Chondrocyte (in vitro differentiated cells): ENCODE data around the gene JAK1. TPM values are rescaled to one million over a fixed set of nuclear protein-coding genes. Genes with fewer than 3 reads are reported as not detected.
"Not testable (repeated sequence)": the region's sequence is repeated elsewhere in the genome, so short reads cannot be mapped to it uniquely, and the experiment has no call there.

ENCODE experiments used
- DNase-seq: peaks from one replicate; pipeline ENCODE4 v3.0.0; 2021; ENCODE audit warnings: mixed read lengths, low spot score
- H3K27ac Mint-ChIP-seq: one replicate; pipeline ENCODE4 v1.8.0; 2021; ENCODE audit warnings: mild to moderate bottlenecking, moderate library complexity, mixed read lengths; ENCODE audit not compliant: unreplicated experiment
- H3K27me3 Mint-ChIP-seq: 2 replicates; pipeline ENCODE4 v1.8.0; 2021; ENCODE audit warnings: low read depth, mixed read lengths
- H3K36me3 Mint-ChIP-seq: 2 replicates; pipeline ENCODE4 v1.8.0; 2021; ENCODE audit warnings: low read depth, mixed read lengths
- H3K4me1 Mint-ChIP-seq: 2 replicates; pipeline ENCODE4 v1.8.0; 2021; ENCODE audit warnings: low read depth, mild to moderate bottlenecking, mixed read lengths
- H3K4me3 Mint-ChIP-seq: one replicate; pipeline ENCODE4 v1.8.0; 2021; ENCODE audit warnings: mild to moderate bottlenecking, moderate library complexity, mixed read lengths; ENCODE audit not compliant: unreplicated experiment
- H3K9me3 Mint-ChIP-seq: 2 replicates; pipeline ENCODE4 v1.8.0; 2021; ENCODE audit warnings: low read depth, mixed read lengths
- CTCF ChIP-seq: fragments of 200-600 bp; sonication (generic); IDR thresholded peaks from 2 replicates; pipeline ENCODE4 v1.5.0; 2021; ENCODE audit warnings: antibody characterized with exemption, mild to moderate bottlenecking, moderate library complexity
- total RNA-seq: library from RNA; stranded (reverse); gene quantifications from 3 replicates; pipeline ENCODE4 v1.2.1, GENCODE V29; 2021

The JAK1 gene
- total RNA-seq, 1 donor from 2014 or later, result 112 TPM

DNA sequence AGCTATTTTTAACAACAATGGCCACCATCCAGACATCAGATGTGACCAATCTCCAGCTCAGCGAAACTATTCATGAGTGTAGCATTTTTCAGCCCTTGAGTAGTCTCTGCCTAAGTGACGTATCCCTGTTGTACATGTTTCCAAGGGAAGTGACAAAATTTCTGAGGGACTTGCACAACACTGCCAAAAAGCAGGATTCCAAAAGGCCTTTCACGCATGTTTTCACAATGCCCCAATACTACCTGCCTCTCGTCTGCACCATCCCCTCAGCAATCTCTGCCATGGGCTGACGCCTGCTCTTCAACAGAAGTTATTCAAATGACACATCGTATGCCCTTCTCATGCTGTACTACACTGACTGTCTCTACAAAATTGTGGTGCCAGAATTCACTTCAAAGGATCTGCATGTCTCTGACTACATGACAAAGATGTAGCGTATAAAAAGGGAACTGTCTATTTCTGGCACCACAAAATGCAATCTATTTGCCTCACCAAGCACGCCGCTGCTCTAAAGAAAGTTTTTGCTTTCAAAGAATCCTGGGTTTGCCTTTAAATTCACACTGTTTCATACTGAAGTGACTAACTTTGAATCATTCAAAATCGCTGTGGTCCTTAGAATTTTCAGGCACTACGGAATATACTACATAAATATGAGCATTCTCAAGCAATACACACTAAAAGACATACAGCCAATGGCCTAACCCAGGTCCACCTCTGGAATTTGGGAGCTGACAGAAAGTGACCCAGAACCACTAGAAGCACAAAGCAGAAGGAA lies 32.9 kb downstream of the JAK1 start:
- H3K36me3 Mint-ChIP-seq, result no peaks in the 10 kb centered on the region
- H3K4me3 Mint-ChIP-seq, result peak overlapping the region; percentile 29
- peaks cover 46% of the 10 kb centered on the region for H3K4me1 Mint-ChIP-seq
- no peaks in the 10 kb centered on the region for H3K9me3 Mint-ChIP-seq
- H3K27ac Mint-ChIP-seq, result peak overlapping the region; percentile 98
- DNase-seq, result no peak
- no peak for TF ChIP-seq CTCF
- no peaks in the 10 kb centered on the region for H3K27me3 Mint-ChIP-seq

DNA sequence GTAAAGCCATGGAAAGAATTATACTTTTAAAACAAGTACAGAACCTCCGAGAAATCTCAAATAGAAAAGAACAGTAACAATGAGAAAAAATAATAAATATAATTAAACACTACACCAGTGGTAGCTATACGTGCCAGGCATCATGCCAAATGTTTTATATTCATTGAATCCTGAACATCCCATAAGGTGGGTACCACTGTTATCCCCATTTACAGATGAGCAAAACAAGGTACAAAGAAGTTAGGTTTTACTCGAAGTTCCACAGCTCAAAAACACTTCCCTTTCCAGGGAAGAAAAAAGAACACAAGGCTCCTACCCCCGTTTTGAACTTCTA lies 33.4 kb downstream of the JAK1 start:
- peak overlapping the region; percentile 98 for H3K27ac Mint-ChIP-seq
- no peaks in the 10 kb centered on the region for H3K27me3 Mint-ChIP-seq
- no peak for DNase-seq
- H3K9me3 Mint-ChIP-seq, result no peaks in the 10 kb centered on the region
- TF ChIP-seq CTCF, result no peak
- peaks cover 50% of the 10 kb centered on the region for H3K4me1 Mint-ChIP-seq
- peak overlapping the region; percentile 29 for H3K4me3 Mint-ChIP-seq
- H3K36me3 Mint-ChIP-seq, result no peaks in the 10 kb centered on the region

DNA sequence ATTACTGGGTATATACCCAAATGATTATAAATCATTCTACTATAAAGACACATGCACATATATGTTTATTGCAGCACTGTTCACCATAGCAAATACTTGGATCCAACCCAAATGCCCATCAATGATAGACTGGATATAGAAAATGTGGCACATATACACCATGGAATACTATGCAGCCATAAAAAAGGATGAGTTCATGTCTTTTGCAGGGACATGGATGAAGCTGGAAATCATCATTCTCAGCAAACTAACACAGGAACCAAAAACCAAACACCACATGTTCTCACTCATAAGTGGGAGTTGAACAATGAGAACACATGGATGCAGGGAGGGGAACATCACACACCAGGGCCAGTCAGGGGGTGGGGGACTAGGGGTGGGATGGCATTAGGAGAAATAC lies 35.7 kb downstream of the JAK1 start:
- H3K36me3 Mint-ChIP-seq, result not testable (repeated sequence)
- peaks cover 46% of the 10 kb centered on the region for H3K4me1 Mint-ChIP-seq

DNA sequence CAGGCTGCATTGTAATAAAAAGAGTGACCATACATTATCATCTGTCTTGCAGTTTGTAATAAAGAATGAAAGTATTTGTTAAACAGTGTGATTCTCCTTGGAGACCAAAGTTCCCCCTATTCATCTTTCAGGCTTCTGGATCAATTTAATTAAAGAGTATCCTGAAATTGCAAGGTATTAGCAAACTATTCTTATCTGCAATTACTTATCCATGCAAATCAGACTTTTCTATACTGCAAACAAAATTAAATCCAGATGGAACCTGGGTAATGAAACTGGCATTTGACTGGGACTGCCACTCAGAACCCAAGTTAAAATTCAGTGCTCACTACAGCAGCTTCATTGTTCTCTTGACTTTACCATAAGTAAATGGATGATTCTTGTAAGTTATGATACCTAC lies 37.1 kb downstream of the JAK1 start:
- Mint-ChIP-seq H3K4me1 (peaks cover 32% of the 10 kb centered on the region), H3K27ac (no peak overlapping the region), H3K9me3 (no peaks in the 10 kb centered on the region), H3K27me3 (no peaks in the 10 kb centered on the region), H3K36me3 (no peaks in the 10 kb centered on the region), H3K4me3 (no peak overlapping the region)
- no peak for DNase-seq
- TF ChIP-seq CTCF, result no peak

More for the DNA sequence above, 35.7 kb downstream of the JAK1 start:
- H3K27ac Mint-ChIP-seq, DNase-seq, H3K4me3 Mint-ChIP-seq, H3K9me3 Mint-ChIP-seq, H3K27me3 Mint-ChIP-seq: not testable (repeated sequence)

GRCh38 chr1:64928325-64928724 lies 38.0 kb downstream of the JAK1 start:
- H3K4me1 Mint-ChIP-seq, result peaks cover 27% of the 10 kb centered on the region
- H3K36me3 Mint-ChIP-seq, result no peaks in the 10 kb centered on the region

More at GRCh38 chr1:64928325-64928724, 38.0 kb downstream of the JAK1 start:
- Mint-ChIP-seq H3K9me3 (no peaks in the 10 kb centered on the region), H3K27ac (peak overlapping the region; percentile 36), H3K4me3 (no peak overlapping the region), H3K27me3 (no peaks in the 10 kb centered on the region)
- no peak for DNase-seq
- no peak for TF ChIP-seq CTCF
